NB4 (cell line): ENCODE results near the gene PES1.
A peak's percentile ranks its signal among the peaks of the same experiment; 100 is the strongest.

ENCODE experiments used
- CTCF ChIP-seq: IDR thresholded peaks from one replicate; pipeline ENCODE4 v1.5.1; 2012; ENCODE audit warnings: low read depth, low read length
- POLR2A ChIP-seq: IDR thresholded peaks from 2 replicates; pipeline ENCODE4 v1.6.1; 2011; ENCODE audit warnings: mild to moderate bottlenecking; ENCODE audit not compliant: insufficient read length; ENCODE audit errors: extremely low read depth

GRCh38 chr22:30605449-30606110 lies 13.9 kb upstream of the PES1 start:
- TF ChIP-seq CTCF (peak; percentile 69), POLR2A (no peak)
